Pancreas (tissue), 10 donors: ENCODE data around the gene PIWIL4. TPM values are rescaled to one million over a fixed set of nuclear protein-coding genes. Genes with fewer than 3 reads are reported as not detected.
A peak's percentile ranks its signal among the peaks of the same experiment; 100 is the strongest.

Experiments used
- ATAC-seq, 4 donors: fragments of 200-7000 bp; cut with Tn5 transposase; one replicate each; pipeline versions ENCODE4 v1.8.0 to v1.9.1; 2020; ENCODE audit warnings: mild to moderate bottlenecking in 4 of 4, moderate library complexity in 4 of 4
- DNase-seq, 6 donors: peaks; one replicate each; pipeline ENCODE4 v3.0.0-alpha.2; 2020
- FAIRE-seq: peaks from 2 replicates; lab custom pipeline; 2012; peaks lifted over from hg19 to GRCh38; lab: Jason Lieb, UNC
- H3K27ac ChIP-seq, 4 donors: fragments of 200-600 bp; sonication (generic); 1 replicate in 3 of 4; 2 replicates in 1 of 4; pipeline versions ENCODE4 v1.5.0 to v1.8.0; 2020
- H3K27me3 ChIP-seq, 4 donors: fragments of 200-600 bp; one replicate each; pipeline ENCODE4 v1.8.0; 2021
- H3K36me3 ChIP-seq, 3 donors: fragments of 200-600 bp; sonication (generic) in 1 of 3; one replicate each; pipeline versions ENCODE4 v1.5.0 to v1.8.0; 2020 to 2021
- H3K4me1 ChIP-seq, 3 donors: fragments of 200-600 bp; one replicate each; pipeline ENCODE4 v1.8.0; 2021
- H3K4me3 ChIP-seq, 4 donors: fragments of 200-600 bp; sonication (generic) in 2 of 4; one replicate each; pipeline versions ENCODE4 v1.5.0 to v1.8.0; 2020 to 2021
- H3K9me3 ChIP-seq, 4 donors: fragments of 200-600 bp; one replicate each; pipeline ENCODE4 v1.8.0; 2021
- WGBS, 2 donors: extraction: QIAGEN DNeasy Blood & Tissue Kit; methylation state at CpG; one replicate each; pipeline ENCODE4 v1.1.7; 2013; 5-methylcytosine and 5-hydroxymethylcytosine counted together
- intact Hi-C, 3 donors: fragments of 100-400 bp; cut with DNase I; formaldehyde crosslinking; loops; one replicate each; pipeline versions ENCODE4 v1.11.1 to v1.14.2; 2022
- polyA plus RNA-seq, 2 donors: library from polyadenylated mRNA; stranded (reverse); fragments of 200-250 nt; gene quantifications; one replicate each; pipeline ENCODE4 v1.2.3, GENCODE V29; 2013
- total RNA-seq, 6 donors: library from RNA; stranded (reverse); fragmentation: NEBNext Ultra II Directional in 4 of 6; extraction: Animal tissue kit (Norgen Biotek cat#: 25700) in 4 of 6; gene quantifications; one replicate each; pipeline versions ENCODE4 v1.2.1 to v1.2.4, GENCODE V29; 2021 to 2023
- TF ChIP-seq, protein P1 (sequence below), 4 donors: fragments of 200-600 bp; sonication (generic) in 3 of 4; IDR thresholded peaks; one replicate each; pipeline versions ENCODE4 v1.5.0 to v1.8.0; 2021; ENCODE audit warnings: antibody characterized with exemption in 4 of 4
- donor health status: healthy with polysubstance abuse.
- donor health status: DM: no; HTN: no; CAD: no; lungs with moderate emphysema.
- donor health status: DM: no; HTN: no; CAD: no.
- donor health status: control.
- donor health status: control.
- donor health status: Bipolar disorder and iron deficiency.
- donor health status: DM: yes; HTN: yes; CAD: no.
- donor health status: DM: no; HTN: no; CAD: no.
- donor health status: DM: no; HTN: no; CAD: no.
- donor health status: DM: yes; HTN: yes; CAD: no.

Gene PIWIL4
- total and polyA plus RNA-seq, 8 donors = 4.0 to 12.3 (median 5.6) TPM

DNA sequence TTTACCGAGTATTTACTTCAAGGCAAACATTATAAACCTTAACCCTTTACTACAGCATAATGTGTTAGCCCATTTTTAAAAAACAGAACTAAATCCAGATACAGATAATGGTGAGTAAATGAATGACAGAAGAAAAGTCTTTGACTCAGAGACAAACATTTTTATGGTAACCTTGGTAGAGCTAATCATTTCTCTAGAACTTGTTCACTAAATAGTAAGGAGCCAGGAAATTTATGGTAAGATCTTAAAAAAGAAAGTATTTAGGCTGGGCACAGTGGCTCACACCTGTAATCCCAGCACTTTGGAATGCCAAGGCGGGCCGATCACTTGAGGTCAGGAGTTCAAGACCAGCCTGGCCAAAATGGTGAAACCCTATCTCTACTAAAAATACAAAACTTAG is 35.0 kb upstream of the PIWIL4 start:
- Histone ChIP-seq H3K4me3 (no peak overlapping the region), H3K27ac (no peak overlapping the region), H3K4me1 (peaks cover 0 to 7% (median 0%) of the 10 kb centered on the region in 3 donors), H3K27me3 (no peaks in the 10 kb centered on the region), H3K36me3 (no peaks in the 10 kb centered on the region), H3K9me3 (no peaks in the 10 kb centered on the region)
- no peak for DNase-seq
- TF ChIP-seq, protein P1, sequence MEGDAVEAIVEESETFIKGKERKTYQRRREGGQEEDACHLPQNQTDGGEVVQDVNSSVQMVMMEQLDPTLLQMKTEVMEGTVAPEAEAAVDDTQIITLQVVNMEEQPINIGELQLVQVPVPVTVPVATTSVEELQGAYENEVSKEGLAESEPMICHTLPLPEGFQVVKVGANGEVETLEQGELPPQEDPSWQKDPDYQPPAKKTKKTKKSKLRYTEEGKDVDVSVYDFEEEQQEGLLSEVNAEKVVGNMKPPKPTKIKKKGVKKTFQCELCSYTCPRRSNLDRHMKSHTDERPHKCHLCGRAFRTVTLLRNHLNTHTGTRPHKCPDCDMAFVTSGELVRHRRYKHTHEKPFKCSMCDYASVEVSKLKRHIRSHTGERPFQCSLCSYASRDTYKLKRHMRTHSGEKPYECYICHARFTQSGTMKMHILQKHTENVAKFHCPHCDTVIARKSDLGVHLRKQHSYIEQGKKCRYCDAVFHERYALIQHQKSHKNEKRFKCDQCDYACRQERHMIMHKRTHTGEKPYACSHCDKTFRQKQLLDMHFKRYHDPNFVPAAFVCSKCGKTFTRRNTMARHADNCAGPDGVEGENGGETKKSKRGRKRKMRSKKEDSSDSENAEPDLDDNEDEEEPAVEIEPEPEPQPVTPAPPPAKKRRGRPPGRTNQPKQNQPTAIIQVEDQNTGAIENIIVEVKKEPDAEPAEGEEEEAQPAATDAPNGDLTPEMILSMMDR (IDR thresholded peaks at IDR 0.05) = no peak
- WGBS, 2 donors = 82 to 90% methylated on average over 3 of the region's 3 CpGs
- intact Hi-C loops = no loop called here
- no peak for ATAC-seq
- FAIRE-seq = no peak

DNA sequence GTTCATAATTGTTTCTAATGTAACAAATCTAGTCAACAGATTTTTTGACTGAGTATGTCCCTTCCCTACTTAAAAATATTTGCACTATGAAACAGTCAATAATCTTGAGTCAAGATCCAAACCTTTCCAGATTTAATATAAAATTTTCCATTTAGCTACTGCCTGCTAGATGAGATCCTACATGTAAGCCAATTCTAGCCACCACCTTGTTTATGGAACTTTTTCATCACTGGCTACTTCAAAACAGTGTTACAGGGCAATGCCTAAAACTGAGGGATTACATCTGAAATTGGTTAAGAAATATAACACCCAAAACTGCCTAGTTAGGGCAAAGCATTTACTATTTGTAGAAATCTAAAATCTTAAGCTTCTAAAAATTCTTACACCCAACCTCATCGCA is 34.0 kb upstream of the PIWIL4 start:
- Histone ChIP-seq H3K27ac (no peak overlapping the region), H3K27me3 (no peaks in the 10 kb centered on the region), H3K4me1 (peaks cover 0 to 7% (median 0%) of the 10 kb centered on the region in 3 donors), H3K4me3 (no peak overlapping the region), H3K36me3 (no peaks in the 10 kb centered on the region), H3K9me3 (no peaks in the 10 kb centered on the region)
- TF ChIP-seq, protein P1 (IDR thresholded peaks at IDR 0.05) = no peak
- WGBS, 2 donors = 95% methylated on average over 1 of the region's 1 CpG
- DNase-seq (no peak), ATAC-seq (no peak), FAIRE-seq (no peak)
- intact Hi-C loops = no loop called here

DNA sequence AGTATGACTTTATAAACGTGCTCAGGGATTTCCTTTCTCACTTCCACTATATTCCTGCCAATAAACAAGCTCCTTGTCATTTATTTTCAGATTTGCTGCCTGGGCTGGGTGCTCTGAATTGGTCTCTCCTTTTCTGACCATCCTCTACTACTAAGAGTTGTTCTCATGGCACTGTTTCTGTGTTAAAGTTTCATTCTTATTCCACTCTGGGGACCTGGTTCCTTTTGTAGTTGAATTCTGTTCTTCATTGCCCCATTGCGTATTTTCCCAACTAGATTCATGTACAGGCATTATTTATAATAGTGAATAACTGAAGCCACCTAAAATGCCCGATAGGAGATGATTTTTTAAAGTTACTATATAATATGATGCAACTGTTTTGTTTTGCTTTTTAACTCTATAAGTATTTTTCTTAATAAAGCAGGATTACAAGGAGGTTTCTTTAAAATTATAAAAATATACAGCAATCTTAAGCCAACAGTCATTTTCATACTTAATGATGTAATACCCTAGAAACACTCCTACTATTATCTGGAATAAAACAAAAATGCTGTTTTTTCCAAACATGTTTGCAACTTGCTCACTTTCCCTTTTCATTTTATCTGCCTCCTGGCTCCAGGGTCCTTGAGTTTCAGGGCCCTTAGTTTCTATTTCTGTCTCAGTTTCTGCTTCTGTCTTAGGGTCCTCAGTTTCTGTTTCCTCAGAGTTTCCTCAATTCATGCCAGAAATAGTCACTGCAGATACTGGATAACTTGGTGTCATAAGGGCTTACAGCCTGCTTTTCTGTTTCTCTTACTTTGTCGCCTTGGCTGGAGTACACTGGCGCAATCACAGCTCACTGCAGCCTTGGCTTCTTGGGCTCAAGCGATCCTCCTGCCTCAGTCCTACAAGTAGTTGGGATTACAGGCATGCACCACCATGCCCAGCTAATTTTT is 33.2 kb upstream of the PIWIL4 start:
- Histone ChIP-seq H3K4me1 (peaks cover 0 to 7% (median 0%) of the 10 kb centered on the region in 3 donors), H3K9me3 (no peaks in the 10 kb centered on the region), H3K27me3 (no peaks in the 10 kb centered on the region), H3K27ac (no peak overlapping the region), H3K4me3 (no peak overlapping the region), H3K36me3 (no peaks in the 10 kb centered on the region)
- ATAC-seq = peak in 2 of 4 donors; percentile 36 to 48
- TF ChIP-seq, protein P1 (IDR thresholded peaks at IDR 0.05) = no peak
- no peak for DNase-seq
- WGBS, 2 donors = 78 to 80% methylated on average over 6 of the region's 6 CpGs
- no peak for FAIRE-seq
- intact Hi-C loops = no loop called here

DNA sequence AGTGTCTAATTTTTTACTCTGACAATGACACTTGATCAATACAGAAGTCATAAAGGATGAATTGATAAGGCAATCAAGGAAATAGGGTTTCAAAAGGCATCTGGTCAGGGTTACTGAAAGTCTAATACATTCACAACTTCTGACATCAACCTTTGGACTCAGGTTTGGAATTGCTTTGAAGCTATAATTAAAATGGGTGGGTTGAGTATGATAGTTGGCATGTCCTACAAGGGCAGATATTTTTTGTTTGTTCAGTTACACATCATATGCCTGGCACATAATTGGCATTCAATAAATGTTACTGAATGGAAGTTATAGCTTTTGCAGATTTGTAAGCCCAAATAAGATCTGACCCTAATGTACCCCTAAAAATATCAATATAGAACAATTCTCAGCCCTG is 30.8 kb upstream of the PIWIL4 start:
- DNase-seq (no peak), FAIRE-seq (peak; percentile 5), ATAC-seq (peak in 3 of 4 donors; percentile 64 to 70 (median 68))
- no peaks in the 10 kb centered on the region for H3K27me3 ChIP-seq
- intact Hi-C loops = no loop called here
- no peaks in the 10 kb centered on the region for H3K9me3 ChIP-seq
- no peaks in the 10 kb centered on the region for H3K36me3 ChIP-seq
- no peak overlapping the region for H3K4me3 ChIP-seq
- H3K4me1 ChIP-seq = peaks cover 0 to 7% (median 0%) of the 10 kb centered on the region in 3 donors
- TF ChIP-seq, protein P1 (IDR thresholded peaks at IDR 0.05) = no peak
- H3K27ac ChIP-seq = peak overlapping the region in 2 of 4 donors; percentile 8 to 15
